Bronchial epithelial cell (primary cell): ENCODE data around the gene EGFR. TPM values are rescaled to one million over a fixed set of nuclear protein-coding genes. Genes with fewer than 3 reads are reported as not detected.

ENCODE experiments used
- DNase-seq: peaks from one replicate; pipeline ENCODE4 v3.0.0-alpha.2; 2010; ENCODE audit warnings: low read depth
- FAIRE-seq: peaks from 2 replicates; lab custom pipeline; 2011; peaks lifted over from hg19 to GRCh38; lab: Jason Lieb, UNC
- H3K27me3 ChIP-seq: 2 replicates; pipeline ENCODE4 v1.5.1; 2011; ENCODE audit warnings: low read length; ENCODE audit not compliant: control insufficient read depth, insufficient read depth
- H3K36me3 ChIP-seq: 2 replicates; pipeline ENCODE4 v1.5.1; 2011; ENCODE audit warnings: low read length; ENCODE audit not compliant: control insufficient read depth, insufficient read depth
- H3K4me3 ChIP-seq: 2 replicates; pipeline ENCODE4 v1.5.1; 2011; ENCODE audit warnings: mild to moderate bottlenecking, low read depth, low read length, control low read depth
- total RNA-seq: library from RNA; depleted of rRNA; stranded (reverse); fragments of >200 nt; gene quantifications from 2 replicates; pipeline ENCODE4 v1.2.1, GENCODE V29; 2014
- TF ChIP-seq, protein P1 (sequence below): IDR thresholded peaks from 2 replicates; pipeline ENCODE4 v1.5.1; 2011; ENCODE audit warnings: mild to moderate bottlenecking, moderate library complexity, low read length, control low read depth, inconsistent platforms; ENCODE audit not compliant: insufficient read depth, severe bottlenecking

EGFR gene
- total RNA-seq, 1 donor from 2014 or later: 137 TPM

DNA sequence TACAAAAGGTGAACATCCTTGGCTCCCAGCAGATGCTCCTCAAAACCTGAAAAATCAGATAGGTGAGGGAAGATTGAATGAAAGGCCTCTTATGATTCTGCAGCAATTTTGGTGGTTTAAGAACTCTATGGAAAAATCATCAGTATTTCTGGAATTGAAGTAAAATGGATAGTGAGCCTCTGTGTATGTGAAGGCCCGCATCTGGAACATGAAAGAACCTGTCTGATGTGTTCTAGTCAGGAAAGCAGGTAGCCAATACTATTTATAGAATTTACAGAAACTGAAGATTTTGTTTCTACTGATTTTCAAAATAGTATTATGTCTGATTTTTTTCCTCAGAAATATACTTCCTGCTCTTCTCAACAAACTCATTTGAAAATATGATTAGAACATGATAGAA is 37.3 kb downstream of the EGFR start:
- Histone ChIP-seq H3K36me3 (peaks cover 10% of the 10 kb centered on the region), H3K27me3 (no peaks in the 10 kb centered on the region), H3K4me3 (no peak overlapping the region)
- TF ChIP-seq, protein P1, sequence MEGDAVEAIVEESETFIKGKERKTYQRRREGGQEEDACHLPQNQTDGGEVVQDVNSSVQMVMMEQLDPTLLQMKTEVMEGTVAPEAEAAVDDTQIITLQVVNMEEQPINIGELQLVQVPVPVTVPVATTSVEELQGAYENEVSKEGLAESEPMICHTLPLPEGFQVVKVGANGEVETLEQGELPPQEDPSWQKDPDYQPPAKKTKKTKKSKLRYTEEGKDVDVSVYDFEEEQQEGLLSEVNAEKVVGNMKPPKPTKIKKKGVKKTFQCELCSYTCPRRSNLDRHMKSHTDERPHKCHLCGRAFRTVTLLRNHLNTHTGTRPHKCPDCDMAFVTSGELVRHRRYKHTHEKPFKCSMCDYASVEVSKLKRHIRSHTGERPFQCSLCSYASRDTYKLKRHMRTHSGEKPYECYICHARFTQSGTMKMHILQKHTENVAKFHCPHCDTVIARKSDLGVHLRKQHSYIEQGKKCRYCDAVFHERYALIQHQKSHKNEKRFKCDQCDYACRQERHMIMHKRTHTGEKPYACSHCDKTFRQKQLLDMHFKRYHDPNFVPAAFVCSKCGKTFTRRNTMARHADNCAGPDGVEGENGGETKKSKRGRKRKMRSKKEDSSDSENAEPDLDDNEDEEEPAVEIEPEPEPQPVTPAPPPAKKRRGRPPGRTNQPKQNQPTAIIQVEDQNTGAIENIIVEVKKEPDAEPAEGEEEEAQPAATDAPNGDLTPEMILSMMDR: no peak
- no peak for FAIRE-seq
- DNase-seq: no peak

DNA sequence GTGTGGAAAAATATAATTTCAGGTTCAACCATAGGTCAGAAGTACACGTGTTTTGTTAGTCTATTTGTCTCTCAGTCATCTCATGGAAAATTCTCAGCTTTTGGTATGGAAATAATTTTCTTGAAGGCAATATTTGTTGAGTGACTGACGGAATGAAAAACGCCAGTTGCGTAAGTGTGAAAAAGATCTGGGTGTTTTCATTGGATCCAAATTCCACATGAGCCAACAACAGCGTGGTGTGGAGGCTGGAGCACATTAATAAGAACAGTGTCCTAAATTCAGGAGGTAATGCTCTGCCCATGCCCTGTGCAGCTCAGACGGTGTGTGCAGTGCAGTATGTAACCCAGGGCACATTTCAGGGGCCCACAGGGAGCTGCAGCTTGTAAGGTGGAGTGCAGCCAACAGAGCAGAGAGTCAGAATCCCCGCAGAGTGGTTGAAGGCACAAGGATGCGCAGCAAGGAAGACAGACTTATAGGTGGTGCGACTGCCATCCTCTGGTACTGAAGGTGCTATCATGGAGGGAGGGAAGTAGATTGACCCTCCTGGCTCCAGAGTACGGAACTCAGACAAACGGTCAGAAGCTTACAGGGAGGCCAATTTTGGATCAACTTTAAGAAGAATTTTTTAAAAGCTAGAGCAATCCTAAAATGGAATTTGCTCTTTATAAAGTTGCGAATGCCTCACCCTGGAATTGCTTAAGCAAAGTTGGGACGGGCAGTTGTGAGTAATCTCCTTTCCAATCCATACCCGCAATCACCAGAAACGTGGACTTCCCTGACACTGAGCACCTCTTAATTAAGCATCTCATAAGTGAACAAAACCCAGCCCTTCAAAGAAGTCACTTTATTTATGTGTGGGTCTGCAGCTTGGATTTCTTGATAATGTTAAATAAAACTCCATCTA is 38.0 kb downstream of the EGFR start:
- DNase-seq (peak; percentile 64), FAIRE-seq (no peak)
- no peaks in the 10 kb centered on the region for H3K27me3 ChIP-seq
- no peak overlapping the region for H3K4me3 ChIP-seq
- TF ChIP-seq, protein P1: peak; percentile 2
- H3K36me3 ChIP-seq: peaks cover 13% of the 10 kb centered on the region

DNA sequence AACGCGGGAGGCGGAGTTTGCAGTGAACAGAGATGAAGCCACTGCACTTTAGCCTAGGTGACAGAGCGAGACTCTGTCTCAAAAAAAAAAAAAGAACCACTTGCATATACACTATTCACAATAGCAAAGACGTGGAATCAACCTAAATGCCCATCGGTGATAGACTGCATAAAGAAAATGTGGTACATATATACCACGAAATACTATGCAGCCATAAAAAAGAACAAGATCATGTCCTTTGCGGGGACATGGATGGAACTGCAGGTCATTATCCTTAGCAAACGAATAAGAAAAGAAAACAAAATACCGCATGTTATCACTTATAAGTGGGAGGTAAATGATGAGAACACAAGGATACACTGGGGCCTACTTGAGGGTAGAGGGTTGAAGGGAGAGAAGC is 39.5 kb downstream of the EGFR start:
- TF ChIP-seq, protein P1: no peak
- no peaks in the 10 kb centered on the region for H3K27me3 ChIP-seq
- DNase-seq: no peak
- no peak overlapping the region for H3K4me3 ChIP-seq
- H3K36me3 ChIP-seq: peaks cover 19% of the 10 kb centered on the region
- FAIRE-seq: no peak

DNA sequence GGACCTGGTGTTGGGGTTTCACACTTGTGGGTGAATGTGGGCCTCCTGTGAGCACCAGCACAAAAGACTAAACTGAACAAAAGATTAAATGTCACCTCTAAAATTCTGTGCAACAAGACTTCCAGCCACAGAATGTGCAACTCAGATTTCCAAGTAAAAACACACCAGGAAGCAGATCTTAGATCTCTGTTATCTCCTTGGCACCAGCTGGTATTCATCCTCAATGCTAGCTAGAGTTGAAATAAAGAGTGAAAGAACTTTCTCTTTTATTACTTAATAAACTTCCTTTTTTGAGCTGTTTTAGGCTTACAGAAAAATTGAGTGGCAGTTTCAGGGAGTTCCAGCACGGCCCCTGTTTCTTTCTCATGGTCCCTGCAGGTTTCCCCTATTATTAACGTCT is 40.2 kb downstream of the EGFR start:
- H3K36me3 ChIP-seq: peaks cover 23% of the 10 kb centered on the region
- no peak for FAIRE-seq
- TF ChIP-seq, protein P1: no peak

DNA sequence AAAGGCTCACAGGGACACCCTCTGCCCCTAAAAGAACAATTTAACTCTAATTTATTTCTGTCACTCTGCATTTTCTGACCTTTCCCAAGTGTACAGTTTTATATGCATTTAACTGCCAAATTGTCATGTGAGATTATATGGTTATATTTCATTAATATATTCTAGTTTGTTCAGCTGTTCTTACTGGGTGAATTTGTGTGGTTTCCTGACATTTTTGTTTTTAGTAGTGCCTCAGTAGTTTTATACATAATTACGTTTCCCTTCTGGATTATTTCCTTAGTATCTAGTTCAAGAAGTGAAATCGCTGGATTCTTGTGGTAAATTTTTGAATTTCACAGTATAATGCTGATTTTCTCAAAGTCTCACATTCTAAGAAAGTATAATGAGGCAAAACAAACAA is 41.3 kb downstream of the EGFR start:
- no peak for FAIRE-seq
- no peak for DNase-seq
- Histone ChIP-seq H3K4me3 (no peak overlapping the region), H3K36me3 (peaks cover 21% of the 10 kb centered on the region), H3K27me3 (no peaks in the 10 kb centered on the region)
- TF ChIP-seq, protein P1: no peak

More for the DNA sequence above, 40.2 kb downstream of the EGFR start:
- Histone ChIP-seq H3K4me3 (no peak overlapping the region), H3K27me3 (no peaks in the 10 kb centered on the region)
- no peak for DNase-seq

DNA sequence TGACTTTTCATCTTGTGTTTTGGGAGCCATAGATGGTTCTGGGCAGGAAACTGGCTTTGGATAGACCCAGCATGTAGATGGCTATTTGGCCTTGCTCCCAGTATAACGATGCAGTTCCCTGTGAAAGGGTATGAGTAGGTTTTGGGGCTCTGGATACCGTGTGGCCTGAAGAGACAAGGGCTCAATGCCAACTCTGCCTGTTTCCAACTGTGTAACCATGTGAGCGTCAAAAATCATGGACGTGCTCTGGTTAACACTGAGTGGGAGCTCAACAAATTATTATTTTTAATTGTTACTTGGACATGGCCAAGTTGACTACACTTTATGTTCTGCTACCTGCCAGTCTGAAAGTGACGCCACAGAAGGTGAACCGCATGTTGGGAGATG is 41.8 kb downstream of the EGFR start:
- H3K36me3 ChIP-seq: peaks cover 21% of the 10 kb centered on the region
- no peak for DNase-seq
- FAIRE-seq: no peak
- TF ChIP-seq, protein P1: no peak
- no peaks in the 10 kb centered on the region for H3K27me3 ChIP-seq
- no peak overlapping the region for H3K4me3 ChIP-seq
